Endothelial cell of umbilical vein (primary cell): ENCODE results near the gene COPS9. TPM values are rescaled to one million over a fixed set of nuclear protein-coding genes. Genes with fewer than 3 reads are reported as not detected.

Experiments used
- BruUV-seq: library from RNA; stranded (reverse); fragments of 400-500 nt; replicated peaks from 2 replicates; lab custom pipeline; 2021; lab: Mats Ljungman, UMichigan
- CTCF ChIA-PET: fragments of 300-600, 350-600 bp; sonication (Branson Sonifier 250); formaldehyde crosslinking; loops from one replicate; lab custom pipeline; 2021; ENCODE audit warnings: antibody characterized with exemption, inconsistent platforms; lab: Charles Lee
- POLR2A ChIA-PET: fragments of 300-600, 350-600 bp; sonication (Branson Sonifier 250); formaldehyde crosslinking; loops from one replicate; lab custom pipeline; 2021; ENCODE audit warnings: antibody characterized with exemption, inconsistent platforms; lab: Charles Lee
- DNase-seq: peaks from one replicate; pipeline ENCODE4 v3.0.0-alpha.2; 2011; ENCODE audit warnings: low read depth, low spot score
- FAIRE-seq: peaks from 2 replicates; lab custom pipeline; 2011; peaks lifted over from hg19 to GRCh38; lab: Jason Lieb, UNC
- H2AFZ ChIP-seq: 2 replicates; pipeline ENCODE4 v1.6.0; 2012; ENCODE audit warnings: low read depth, low read length, control low read depth, inconsistent platforms
- H3K27ac ChIP-seq: 2 replicates; pipeline ENCODE4 v1.5.1; 2011; ENCODE audit warnings: low read depth, mild to moderate bottlenecking, control low read depth, low read length, moderate library complexity; ENCODE audit not compliant: insufficient read depth
- H3K27me3 ChIP-seq, 2 experiments: 2 replicates each; pipeline versions ENCODE4 v1.6.0 to v1.6.1; 2011; ENCODE audit warnings: low read length in 2 of 2, mixed read lengths in 1 of 2; ENCODE audit not compliant: control insufficient read depth in 2 of 2, insufficient read depth in 2 of 2
- H3K36me3 ChIP-seq, 2 experiments: 2 replicates in 1 of 2; 3 replicates in 1 of 2; pipeline ENCODE4 v1.5.1; 2011; ENCODE audit warnings: low read length in 2 of 2, mild to moderate bottlenecking in 1 of 2, moderate library complexity in 1 of 2; ENCODE audit not compliant: control insufficient read depth in 2 of 2, insufficient read depth in 2 of 2; ENCODE audit errors: extremely low read depth in 1 of 2
- H3K4me1 ChIP-seq: 3 replicates; pipeline ENCODE4 v1.5.1; 2011; ENCODE audit warnings: mild to moderate bottlenecking, low read length; ENCODE audit not compliant: control insufficient read depth, insufficient read depth; ENCODE audit errors: extremely low read depth
- H3K4me2 ChIP-seq: 2 replicates; pipeline ENCODE4 v1.6.1; 2011; ENCODE audit warnings: low read length, control low read depth, mixed read lengths; ENCODE audit not compliant: insufficient read depth
- H3K4me3 ChIP-seq, 3 experiments: fragments of 200-600 bp in 1 of 3; sonication (generic), shearing (Covaris generic) in 1 of 3; replicated peaks in 1 of 3; 2 replicates each; pipeline ENCODE4 v1.5.1; 2011 to 2016; ENCODE audit warnings: control low read depth in 3 of 3, low read length in 3 of 3, mild to moderate bottlenecking in 2 of 3, inconsistent platforms in 1 of 3, low read depth in 1 of 3, moderate library complexity in 1 of 3; ENCODE audit not compliant: insufficient read depth in 1 of 3
- H3K79me2 ChIP-seq: 2 replicates; pipeline ENCODE4 v1.6.0; 2012; ENCODE audit warnings: low read length, inconsistent platforms; ENCODE audit not compliant: control insufficient read depth, insufficient read depth
- H3K9ac ChIP-seq: replicated peaks from 2 replicates; pipeline ENCODE3; 2011; ENCODE audit warnings: low read length, control low read depth; ENCODE audit not compliant: insufficient read depth; ENCODE audit errors: extremely low read depth
- H3K9me1 ChIP-seq: replicated peaks from 3 replicates; pipeline ENCODE4 v1.6.0; 2011; ENCODE audit warnings: mild to moderate bottlenecking, low read length; ENCODE audit not compliant: control insufficient read depth, insufficient read depth; ENCODE audit errors: extremely low read depth
- H3K9me3 ChIP-seq: replicated peaks from 2 replicates; pipeline ENCODE4 v1.5.1; 2012; ENCODE audit warnings: low read length, inconsistent platforms; ENCODE audit not compliant: control insufficient read depth, insufficient read depth
- H4K20me1 ChIP-seq: replicated peaks from 2 replicates; pipeline ENCODE3; 2011; ENCODE audit warnings: mild to moderate bottlenecking, low read length; ENCODE audit not compliant: control insufficient read depth, insufficient read depth; ENCODE audit errors: extremely low read depth
- EZH2 ChIP-seq: IDR thresholded peaks from 2 replicates; pipeline ENCODE4 v1.6.1; 2012; ENCODE audit warnings: borderline replicate concordance, low read depth, mild to moderate bottlenecking, moderate library complexity, low read length, inconsistent platforms; ENCODE audit not compliant: severe bottlenecking
- FOS ChIP-seq: IDR thresholded peaks from 2 replicates; pipeline ENCODE4 v1.6.1; 2011; ENCODE audit warnings: mild to moderate bottlenecking, low read length, moderate library complexity, borderline replicate concordance; ENCODE audit not compliant: insufficient read depth
- GATA2 ChIP-seq: IDR thresholded peaks from 2 replicates; pipeline ENCODE4 v1.7.0; 2011; ENCODE audit warnings: low read depth, mild to moderate bottlenecking, moderate library complexity, mixed read lengths, low read length; ENCODE audit not compliant: insufficient read length, insufficient read depth
- JUN ChIP-seq: IDR thresholded peaks from 2 replicates; pipeline ENCODE4 v1.6.1; 2011; ENCODE audit warnings: borderline replicate concordance, low read depth; ENCODE audit not compliant: insufficient read length, insufficient read depth
- MYC ChIP-seq: IDR thresholded peaks from one replicate; pipeline ENCODE4 v1.6.1; 2011; ENCODE audit warnings: mild to moderate bottlenecking, low read depth, low read length
- POLR2A ChIP-seq: IDR thresholded peaks from 2 replicates; pipeline ENCODE4 v1.6.1; 2012; ENCODE audit warnings: low read depth, mild to moderate bottlenecking, control low read depth, low read length
- POLR2AphosphoS5 ChIP-seq: IDR thresholded peaks from 2 replicates; pipeline ENCODE4 v1.6.1; 2012; ENCODE audit warnings: low read depth, mild to moderate bottlenecking, control low read depth, low read length, moderate library complexity; ENCODE audit not compliant: insufficient read depth
- dilution Hi-C: fragments of 300-500 bp; cut with MboI; formaldehyde crosslinking; loops from one replicate; pipeline ENCODE4 v1.15.0; 2019; ENCODE audit warnings: low sequenced_read_pairs; ENCODE audit not compliant: extremely low pct_ligation_motif_present
- intact Hi-C: fragments of 100-400 bp; cut with micrococcal nuclease; formaldehyde crosslinking; loops from one replicate; pipeline ENCODE4 v1.10.0; 2022
- polyA plus RNA-seq, 4 experiments: library from polyadenylated mRNA; depleted of rRNA in 3 of 4; stranded (reverse) in 3 of 4; unstranded in 1 of 4; fragments of >200 nt; gene quantifications; 2 replicates each; pipeline versions ENCODE4 v1.2.1 to v1.2.3, GENCODE V29; 2011 to 2012; ENCODE audit warnings: missing spikeins in 1 of 4
- total RNA-seq: library from RNA; stranded (reverse); gene quantifications from 2 replicates; pipeline ENCODE4 v1.2.3, GENCODE V29; 2021
- TF ChIP-seq, protein P1 (sequence below): IDR thresholded peaks from 2 replicates; pipeline ENCODE4 v1.6.1; 2011; ENCODE audit not compliant: insufficient read depth, insufficient read length
- TF ChIP-seq, protein P2 (sequence below), 2 donors: IDR thresholded peaks; 1 replicate in 1 of 2; 2 replicates in 1 of 2; pipeline ENCODE4 v1.5.1; 2011; ENCODE audit warnings: low read length in 2 of 2, mild to moderate bottlenecking in 2 of 2, moderate library complexity in 2 of 2, control low read depth in 1 of 2, inconsistent platforms in 1 of 2, low read depth in 1 of 2; ENCODE audit not compliant: insufficient read depth in 1 of 2; ENCODE audit errors: extremely low read depth in 1 of 2

Gene COPS9
- total and polyA plus RNA-seq, 2 donors (not counting 3 experiments of a cell fraction or from before 2014, with no cell fraction given) = 196 to 361 TPM

DNA sequence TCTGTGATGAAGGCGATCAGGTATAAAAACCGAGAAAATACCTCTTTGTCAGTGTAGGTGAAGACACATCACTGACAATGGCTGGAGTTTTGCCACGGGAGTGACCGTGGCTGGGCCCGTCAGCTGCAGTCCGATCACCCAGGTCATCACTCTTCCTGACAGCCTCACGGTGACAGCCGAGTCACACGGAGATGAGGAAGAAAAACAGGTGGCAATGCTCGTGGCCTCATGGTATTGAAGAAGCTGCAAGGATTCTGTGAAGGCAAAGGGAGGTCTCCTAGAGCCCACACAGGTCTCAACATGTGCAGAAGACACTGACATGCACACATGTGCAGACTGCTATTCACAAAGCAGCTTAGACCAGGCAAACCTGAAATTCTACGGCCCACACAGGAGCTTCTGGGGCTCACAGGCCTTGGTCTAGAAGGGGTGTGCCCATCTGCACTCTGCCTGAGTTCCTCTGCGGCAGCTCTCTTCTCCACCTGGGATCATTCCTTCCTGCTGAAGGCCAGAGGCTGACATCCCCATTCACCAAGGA, 7.4 kb downstream of the COPS9 start:
- CTCF ChIA-PET = interaction anchor here (0.6 to 1.9 kb wide), 6 partner anchors 12 to 194 kb away, joined by 3 to 5 read pairs (median 4); partner anchors contain the start of gene OTOS
- POLR2A ChIA-PET = no interaction called here
- no peak overlapping the region for H3K27ac ChIP-seq
- intact Hi-C loops = no loop called here
- no TSS peak for BruUV-seq
- dilution Hi-C loops = no loop called here
- H4K20me1 ChIP-seq = no peaks in the 10 kb centered on the region
- no peak for DNase-seq
- no peaks in the 10 kb centered on the region for H3K9me1 ChIP-seq
- no peaks in the 10 kb centered on the region for H3K4me1 ChIP-seq
- no peaks in the 10 kb centered on the region for H3K79me2 ChIP-seq
- H3K9ac ChIP-seq = no peak overlapping the region
- peaks cover 8 to 43% of the 10 kb centered on the region in 2 experiments for H3K36me3 ChIP-seq
- no peak overlapping the region for H3K4me2 ChIP-seq
- H3K4me3 ChIP-seq = no peak overlapping the region
- H2AFZ ChIP-seq = no peak overlapping the region
- FAIRE-seq = no peak
- no peaks in the 10 kb centered on the region for H3K9me3 ChIP-seq
- TF ChIP-seq FOS (no peak), POLR2A (no peak), POLR2AphosphoS5 (no peak), EZH2 (no peak), MYC (no peak), GATA2 (no peak), JUN (no peak)
- TF ChIP-seq, protein P1, sequence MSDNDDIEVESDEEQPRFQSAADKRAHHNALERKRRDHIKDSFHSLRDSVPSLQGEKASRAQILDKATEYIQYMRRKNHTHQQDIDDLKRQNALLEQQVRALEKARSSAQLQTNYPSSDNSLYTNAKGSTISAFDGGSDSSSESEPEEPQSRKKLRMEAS = no peak
- TF ChIP-seq, protein P2, sequence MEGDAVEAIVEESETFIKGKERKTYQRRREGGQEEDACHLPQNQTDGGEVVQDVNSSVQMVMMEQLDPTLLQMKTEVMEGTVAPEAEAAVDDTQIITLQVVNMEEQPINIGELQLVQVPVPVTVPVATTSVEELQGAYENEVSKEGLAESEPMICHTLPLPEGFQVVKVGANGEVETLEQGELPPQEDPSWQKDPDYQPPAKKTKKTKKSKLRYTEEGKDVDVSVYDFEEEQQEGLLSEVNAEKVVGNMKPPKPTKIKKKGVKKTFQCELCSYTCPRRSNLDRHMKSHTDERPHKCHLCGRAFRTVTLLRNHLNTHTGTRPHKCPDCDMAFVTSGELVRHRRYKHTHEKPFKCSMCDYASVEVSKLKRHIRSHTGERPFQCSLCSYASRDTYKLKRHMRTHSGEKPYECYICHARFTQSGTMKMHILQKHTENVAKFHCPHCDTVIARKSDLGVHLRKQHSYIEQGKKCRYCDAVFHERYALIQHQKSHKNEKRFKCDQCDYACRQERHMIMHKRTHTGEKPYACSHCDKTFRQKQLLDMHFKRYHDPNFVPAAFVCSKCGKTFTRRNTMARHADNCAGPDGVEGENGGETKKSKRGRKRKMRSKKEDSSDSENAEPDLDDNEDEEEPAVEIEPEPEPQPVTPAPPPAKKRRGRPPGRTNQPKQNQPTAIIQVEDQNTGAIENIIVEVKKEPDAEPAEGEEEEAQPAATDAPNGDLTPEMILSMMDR (IDR thresholded peaks at IDR 0.05; ENCODE audit: extremely low read depth in 1 of 2, insufficient read depth in 1 of 2, low read depth in 1 of 2, low read length in 2 of 2) = no peak
- H3K27me3 ChIP-seq = no peaks in the 10 kb centered on the region
